ENCODE results near the gene TSHZ2.
"Not testable (repeated sequence)": the region's sequence is repeated elsewhere in the genome, so short reads cannot be mapped to it uniquely, and the experiment has no call there.

- not testable (repeated sequence) for TF ChIP-seq POLR2A (IDR thresholded peaks at IDR 0.05; ENCODE audit: low read depth, low read length); CTCF (IDR thresholded peaks at IDR 0.05; ENCODE audit: extremely low read depth in 1 of 2, insufficient read depth in 1 of 2, low read depth in 1 of 2, low read length in 2 of 2); GATA2 (IDR thresholded peaks at IDR 0.05; ENCODE audit: insufficient read depth, insufficient read length, low read depth, low read length)
These were observed 560.6 kb downstream of the TSHZ2 start for GRCh38 chr20:53532654-53533312.
